ENCODE results near the gene ARID5B. TPM values are rescaled to one million over a fixed set of nuclear protein-coding genes. Genes with fewer than 3 reads are reported as not detected.

ARID5B gene
- total and polyA plus RNA-seq, 2 donors (not counting 3 experiments of a cell fraction or from before 2014, with no cell fraction given): 5.6 to 8.9 TPM

- H3K36me3 ChIP-seq (ENCODE audit: control insufficient read depth in 2 of 2, extremely low read depth in 1 of 2, insufficient read depth in 2 of 2, low read length in 2 of 2): no peaks in the 10 kb centered on the region
- no peak overlapping the region for H3K4me2 ChIP-seq (ENCODE audit: insufficient read depth, low read length)
- no peak overlapping the region for H3K4me3 ChIP-seq (replicated peaks in 1 of 3; ENCODE audit: insufficient read depth in 1 of 3, low read depth in 1 of 3, low read length in 3 of 3)
- no peaks in the 10 kb centered on the region for H3K79me2 ChIP-seq (ENCODE audit: control insufficient read depth, insufficient read depth, low read length)
- dilution Hi-C loops (cut with MboI; ENCODE audit: extremely low pct_ligation_motif_present, low sequenced_read_pairs) (no loop called here), intact Hi-C loops (cut with micrococcal nuclease) (loop anchor here (1.0 kb wide), 1 partner anchor 9 kb away; no protein-coding TSS in a partner anchor)
- BruUV-seq (replicated peaks): no TSS peak
- FAIRE-seq: no peak
- POLR2A ChIA-PET: no interaction called here
- no peaks in the 10 kb centered on the region for H3K9me1 ChIP-seq (replicated peaks; ENCODE audit: control insufficient read depth, extremely low read depth, insufficient read depth, low read length)
- DNase-seq (ENCODE audit: low read depth, low spot score): no peak
- H3K9ac ChIP-seq (replicated peaks; ENCODE audit: extremely low read depth, insufficient read depth, low read length): no peak overlapping the region
- TF ChIP-seq MYC (IDR thresholded peaks at IDR 0.05; ENCODE audit: low read depth, low read length) (no peak), EZH2 (IDR thresholded peaks at IDR 0.05; ENCODE audit: borderline replicate concordance, low read depth, low read length, severe bottlenecking) (no peak), MAX (IDR thresholded peaks at IDR 0.05; ENCODE audit: insufficient read depth, insufficient read length) (no peak), POLR2A (IDR thresholded peaks at IDR 0.05; ENCODE audit: low read depth, low read length) (no peak), JUN (IDR thresholded peaks at IDR 0.05; ENCODE audit: borderline replicate concordance, insufficient read depth, insufficient read length, low read depth) (no peak), FOS (IDR thresholded peaks at IDR 0.05; ENCODE audit: borderline replicate concordance, insufficient read depth, low read length) (no peak), GATA2 (IDR thresholded peaks at IDR 0.05; ENCODE audit: insufficient read depth, insufficient read length, low read depth, low read length) (no peak), POLR2AphosphoS5 (IDR thresholded peaks at IDR 0.05; ENCODE audit: insufficient read depth, low read depth, low read length) (no peak)
- TF ChIP-seq, protein P1, sequence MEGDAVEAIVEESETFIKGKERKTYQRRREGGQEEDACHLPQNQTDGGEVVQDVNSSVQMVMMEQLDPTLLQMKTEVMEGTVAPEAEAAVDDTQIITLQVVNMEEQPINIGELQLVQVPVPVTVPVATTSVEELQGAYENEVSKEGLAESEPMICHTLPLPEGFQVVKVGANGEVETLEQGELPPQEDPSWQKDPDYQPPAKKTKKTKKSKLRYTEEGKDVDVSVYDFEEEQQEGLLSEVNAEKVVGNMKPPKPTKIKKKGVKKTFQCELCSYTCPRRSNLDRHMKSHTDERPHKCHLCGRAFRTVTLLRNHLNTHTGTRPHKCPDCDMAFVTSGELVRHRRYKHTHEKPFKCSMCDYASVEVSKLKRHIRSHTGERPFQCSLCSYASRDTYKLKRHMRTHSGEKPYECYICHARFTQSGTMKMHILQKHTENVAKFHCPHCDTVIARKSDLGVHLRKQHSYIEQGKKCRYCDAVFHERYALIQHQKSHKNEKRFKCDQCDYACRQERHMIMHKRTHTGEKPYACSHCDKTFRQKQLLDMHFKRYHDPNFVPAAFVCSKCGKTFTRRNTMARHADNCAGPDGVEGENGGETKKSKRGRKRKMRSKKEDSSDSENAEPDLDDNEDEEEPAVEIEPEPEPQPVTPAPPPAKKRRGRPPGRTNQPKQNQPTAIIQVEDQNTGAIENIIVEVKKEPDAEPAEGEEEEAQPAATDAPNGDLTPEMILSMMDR (IDR thresholded peaks at IDR 0.05; ENCODE audit: extremely low read depth in 1 of 2, insufficient read depth in 1 of 2, low read depth in 1 of 2, low read length in 2 of 2): no peak
- H3K27ac ChIP-seq (ENCODE audit: insufficient read depth, low read depth, low read length): no peak overlapping the region
- H4K20me1 ChIP-seq (replicated peaks; ENCODE audit: control insufficient read depth, extremely low read depth, insufficient read depth, low read length): no peaks in the 10 kb centered on the region
- CTCF ChIA-PET: interaction anchor here (1.0 kb wide), 1 partner anchor 266 kb away, joined by 4 read pairs; no protein-coding TSS in a partner anchor
- no peaks in the 10 kb centered on the region for H3K9me3 ChIP-seq (replicated peaks; ENCODE audit: control insufficient read depth, insufficient read depth, low read length)
- H3K4me1 ChIP-seq (ENCODE audit: control insufficient read depth, extremely low read depth, insufficient read depth, low read length): peaks cover 14% of the 10 kb centered on the region
- H2AFZ ChIP-seq (ENCODE audit: low read depth, low read length): no peak overlapping the region
- no peaks in the 10 kb centered on the region for H3K27me3 ChIP-seq (ENCODE audit: control insufficient read depth in 2 of 2, insufficient read depth in 2 of 2, low read length in 2 of 2)
These were observed 77.5 kb downstream of the ARID5B start for GRCh38 chr10:61978965-61979364.

All from endothelial cell of umbilical vein (primary cell).